Measurements from ENCODE around the gene LRCH4.

DNA sequence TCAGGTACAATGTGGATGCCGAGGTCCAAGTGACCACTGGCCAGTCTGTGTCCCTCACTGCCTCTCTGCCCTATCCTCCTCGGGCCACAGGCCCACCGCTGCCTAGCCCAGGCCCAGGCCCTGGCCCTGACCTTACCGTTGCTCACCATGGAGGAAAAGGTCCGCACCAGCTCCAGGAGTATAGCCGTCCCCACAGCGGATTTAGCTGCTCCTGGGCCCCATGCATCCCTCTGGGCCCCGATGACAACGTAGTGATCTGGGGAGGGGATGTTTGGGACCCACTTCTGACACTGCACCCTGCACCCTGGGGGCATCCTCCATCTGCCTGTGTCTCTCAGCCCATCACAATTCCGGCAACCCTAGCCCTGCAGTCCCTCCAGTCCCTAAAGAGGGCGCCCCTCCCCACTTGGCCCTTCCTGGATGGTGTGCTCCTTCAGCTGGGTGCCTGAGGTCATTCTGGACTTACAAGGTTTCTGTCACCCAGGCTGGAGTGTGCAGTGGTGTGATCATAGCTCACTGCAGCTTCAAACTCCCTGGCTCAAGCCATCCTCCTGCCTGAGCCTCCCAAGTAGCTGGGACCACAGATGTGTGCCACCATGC, 43.3 kb upstream of the LRCH4 start:
- TF ChIP-seq ZNF143 (CRISPR knock-in tag; IDR thresholded peaks at IDR 0.05) = no peak
- no peak for TF ChIP-seq POLR2A (IDR thresholded peaks at IDR 0.05; ENCODE audit: insufficient read depth in 1 of 2, low read depth in 2 of 2, low read length in 2 of 2)
- TF ChIP-seq TCF7L2 (IDR thresholded peaks at IDR 0.05; ENCODE audit: low read depth, low read length) = no peak
- no peak for TF ChIP-seq ZSCAN22 (CRISPR knock-in tag; IDR thresholded peaks at IDR 0.05)
- TF ChIP-seq HES4 (CRISPR knock-in tag; IDR thresholded peaks at IDR 0.05; ENCODE audit: borderline replicate concordance) = no peak
- TF ChIP-seq CEBPB (IDR thresholded peaks at IDR 0.05; ENCODE audit: borderline replicate concordance, low read depth, low read length) = no peak
- TF ChIP-seq, protein P1, sequence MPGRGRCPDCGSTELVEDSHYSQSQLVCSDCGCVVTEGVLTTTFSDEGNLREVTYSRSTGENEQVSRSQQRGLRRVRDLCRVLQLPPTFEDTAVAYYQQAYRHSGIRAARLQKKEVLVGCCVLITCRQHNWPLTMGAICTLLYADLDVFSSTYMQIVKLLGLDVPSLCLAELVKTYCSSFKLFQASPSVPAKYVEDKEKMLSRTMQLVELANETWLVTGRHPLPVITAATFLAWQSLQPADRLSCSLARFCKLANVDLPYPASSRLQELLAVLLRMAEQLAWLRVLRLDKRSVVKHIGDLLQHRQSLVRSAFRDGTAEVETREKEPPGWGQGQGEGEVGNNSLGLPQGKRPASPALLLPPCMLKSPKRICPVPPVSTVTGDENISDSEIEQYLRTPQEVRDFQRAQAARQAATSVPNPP (CRISPR knock-in tag; IDR thresholded peaks at IDR 0.05) = no peak
- no peak for TF ChIP-seq RXRB (CRISPR knock-in tag; IDR thresholded peaks at IDR 0.05; ENCODE audit: borderline replicate concordance)
- TF ChIP-seq, protein P2, sequence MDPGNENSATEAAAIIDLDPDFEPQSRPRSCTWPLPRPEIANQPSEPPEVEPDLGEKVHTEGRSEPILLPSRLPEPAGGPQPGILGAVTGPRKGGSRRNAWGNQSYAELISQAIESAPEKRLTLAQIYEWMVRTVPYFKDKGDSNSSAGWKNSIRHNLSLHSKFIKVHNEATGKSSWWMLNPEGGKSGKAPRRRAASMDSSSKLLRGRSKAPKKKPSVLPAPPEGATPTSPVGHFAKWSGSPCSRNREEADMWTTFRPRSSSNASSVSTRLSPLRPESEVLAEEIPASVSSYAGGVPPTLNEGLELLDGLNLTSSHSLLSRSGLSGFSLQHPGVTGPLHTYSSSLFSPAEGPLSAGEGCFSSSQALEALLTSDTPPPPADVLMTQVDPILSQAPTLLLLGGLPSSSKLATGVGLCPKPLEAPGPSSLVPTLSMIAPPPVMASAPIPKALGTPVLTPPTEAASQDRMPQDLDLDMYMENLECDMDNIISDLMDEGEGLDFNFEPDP (CRISPR knock-in tag; conservative IDR thresholded peaks at IDR 0.05) = no peak
- TF ChIP-seq ZNF274 (CRISPR knock-in tag; IDR thresholded peaks at IDR 0.05) = no peak
- TF ChIP-seq, protein P3, sequence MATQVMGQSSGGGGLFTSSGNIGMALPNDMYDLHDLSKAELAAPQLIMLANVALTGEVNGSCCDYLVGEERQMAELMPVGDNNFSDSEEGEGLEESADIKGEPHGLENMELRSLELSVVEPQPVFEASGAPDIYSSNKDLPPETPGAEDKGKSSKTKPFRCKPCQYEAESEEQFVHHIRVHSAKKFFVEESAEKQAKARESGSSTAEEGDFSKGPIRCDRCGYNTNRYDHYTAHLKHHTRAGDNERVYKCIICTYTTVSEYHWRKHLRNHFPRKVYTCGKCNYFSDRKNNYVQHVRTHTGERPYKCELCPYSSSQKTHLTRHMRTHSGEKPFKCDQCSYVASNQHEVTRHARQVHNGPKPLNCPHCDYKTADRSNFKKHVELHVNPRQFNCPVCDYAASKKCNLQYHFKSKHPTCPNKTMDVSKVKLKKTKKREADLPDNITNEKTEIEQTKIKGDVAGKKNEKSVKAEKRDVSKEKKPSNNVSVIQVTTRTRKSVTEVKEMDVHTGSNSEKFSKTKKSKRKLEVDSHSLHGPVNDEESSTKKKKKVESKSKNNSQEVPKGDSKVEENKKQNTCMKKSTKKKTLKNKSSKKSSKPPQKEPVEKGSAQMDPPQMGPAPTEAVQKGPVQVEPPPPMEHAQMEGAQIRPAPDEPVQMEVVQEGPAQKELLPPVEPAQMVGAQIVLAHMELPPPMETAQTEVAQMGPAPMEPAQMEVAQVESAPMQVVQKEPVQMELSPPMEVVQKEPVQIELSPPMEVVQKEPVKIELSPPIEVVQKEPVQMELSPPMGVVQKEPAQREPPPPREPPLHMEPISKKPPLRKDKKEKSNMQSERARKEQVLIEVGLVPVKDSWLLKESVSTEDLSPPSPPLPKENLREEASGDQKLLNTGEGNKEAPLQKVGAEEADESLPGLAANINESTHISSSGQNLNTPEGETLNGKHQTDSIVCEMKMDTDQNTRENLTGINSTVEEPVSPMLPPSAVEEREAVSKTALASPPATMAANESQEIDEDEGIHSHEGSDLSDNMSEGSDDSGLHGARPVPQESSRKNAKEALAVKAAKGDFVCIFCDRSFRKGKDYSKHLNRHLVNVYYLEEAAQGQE (IDR thresholded peaks at IDR 0.05; ENCODE audit: borderline replicate concordance in 1 of 2, low read depth in 1 of 2, low read length in 2 of 2) = no peak
- no peak for TF ChIP-seq FOXM1 (CRISPR knock-in tag; IDR thresholded peaks at IDR 0.05)
- TF ChIP-seq NR3C1 (CRISPR knock-in tag; IDR thresholded peaks at IDR 0.05) = no peak

Data from HepG2 (cell line).